SW480 (cell line): Measurements from ENCODE around the gene TMPRSS3.

Experiments
- DNase-seq: peaks from one replicate; pipeline ENCODE4 v3.0.0-alpha.2; 2016; ENCODE audit warnings: low spot score

The TMPRSS3 gene

GRCh38 chr21:42388740-42389448 is 7.0 kb downstream of the TMPRSS3 start:
- peak; percentile 87 for DNase-seq

- DNase-seq: no peak
Observed at GRCh38 chr21:42387843-42388340, 8.0 kb downstream of the TMPRSS3 start.

GRCh38 chr21:42387164-42387563 is 8.7 kb downstream of the TMPRSS3 start:
- DNase-seq: no peak

GRCh38 chr21:42386034-42386591 is 9.7 kb downstream of the TMPRSS3 start:
- no peak for DNase-seq

- no peak for DNase-seq
Observed at GRCh38 chr21:42385619-42386018, 10.2 kb downstream of the TMPRSS3 start.

- peak; percentile 70 for DNase-seq
Observed at GRCh38 chr21:42384989-42385388, 10.9 kb downstream of the TMPRSS3 start.

- DNase-seq: no peak
Observed at GRCh38 chr21:42384156-42384945, 11.5 kb downstream of the TMPRSS3 start.

- no peak for DNase-seq
Observed at GRCh38 chr21:42383331-42383730, 12.5 kb downstream of the TMPRSS3 start.

- DNase-seq: no peak
Observed at GRCh38 chr21:42382915-42383314, 12.9 kb downstream of the TMPRSS3 start.

- peak; percentile 79 for DNase-seq
Observed at GRCh38 chr21:42381347-42381984, 14.4 kb downstream of the TMPRSS3 start.

GRCh38 chr21:42379426-42380215 is 16.2 kb downstream of the TMPRSS3 start:
- no peak for DNase-seq

GRCh38 chr21:42378418-42378817 is 17.4 kb downstream of the TMPRSS3 start:
- DNase-seq: no peak

- DNase-seq: no peak
Observed at GRCh38 chr21:42377951-42378340, 17.9 kb downstream of the TMPRSS3 start.

GRCh38 chr21:42377211-42377950 is 18.5 kb downstream of the TMPRSS3 start:
- DNase-seq: no peak

GRCh38 chr21:42376338-42376982 is 19.4 kb downstream of the TMPRSS3 start:
- no peak for DNase-seq

- no peak for DNase-seq
Observed at GRCh38 chr21:42375966-42376337, 19.9 kb downstream of the TMPRSS3 start.

- DNase-seq: no peak
Observed at GRCh38 chr21:42375506-42375905, 20.3 kb downstream of the TMPRSS3 start.

- no peak for DNase-seq
Observed at GRCh38 chr21:42374864-42375499, 20.9 kb downstream of the TMPRSS3 start.

- DNase-seq: no peak
Observed at GRCh38 chr21:42374457-42374856, 21.4 kb downstream of the TMPRSS3 start.

- DNase-seq: no peak
Observed at GRCh38 chr21:42373908-42374455, 21.9 kb downstream of the TMPRSS3 start.
